Motor neuron (in vitro differentiated cells): ENCODE results near the gene BMX. TPM values are rescaled to one million over a fixed set of nuclear protein-coding genes. Genes with fewer than 3 reads are reported as not detected.

ENCODE experiments used
- ATAC-seq, 8 experiments: fragments of 200-7000 bp; cut with Tn5 transposase; replicated peaks in 6 of 8; 2 replicates each; pipeline ENCODE4 v1.8.0; 2021; ENCODE audit warnings: mild to moderate bottlenecking in 8 of 8, moderate library complexity in 8 of 8
- H3K27ac ChIP-seq, 2 donors: fragments of 250-450 bp; sonication (Bioruptor Pico); 2 replicates each; pipeline ENCODE4 v1.9.0; 2021; ENCODE audit warnings: antibody characterized with exemption in 2 of 2, mild to moderate bottlenecking in 2 of 2, moderate library complexity in 1 of 2
- H3K4me1 ChIP-seq, 2 donors: fragments of 250-450 bp; sonication (Bioruptor Pico); replicated peaks in 1 of 2; 2 replicates each; pipeline ENCODE4 v1.6.1; 2021; ENCODE audit warnings: antibody characterized with exemption in 2 of 2, mild to moderate bottlenecking in 2 of 2, moderate library complexity in 1 of 2
- H3K4me3 ChIP-seq, 5 donors: fragments of 250-450 bp; sonication (Bioruptor Pico); 2 replicates each; pipeline ENCODE4 v1.9.0; 2021; ENCODE audit warnings: antibody characterized with exemption in 5 of 5, mild to moderate bottlenecking in 5 of 5, moderate library complexity in 4 of 5
- WGBS, 10 experiments: fragments of 450-650 bp; shearing (Covaris generic); methylation state at CpG; one replicate each; pipeline ENCODE4 v1.0.0; 2022; 5-methylcytosine and 5-hydroxymethylcytosine counted together
- in situ Hi-C, 9 experiments: fragments of 400-800 bp; cut with MboI; loops; one replicate each; pipeline ENCODE4 v1.15.0; 2021; ENCODE audit warnings: low sequenced_read_pairs in 9 of 9, low pct_unique_long_range_greater_than_20kb in 2 of 9; ENCODE audit not compliant: unreplicated experiment in 9 of 9
- total RNA-seq, 8 experiments: library from RNA; unstranded; fragments of 300-600 nt; gene quantifications; 2 replicates each; pipeline versions ENCODE4 v1.2.3 to v1.2.4, GENCODE V29; 2022

BMX gene
- total RNA-seq, 8 experiments from 2014 or later = 0.05 to 1.4 (median 0.18) TPM; not detected in 4

- no peak overlapping the region for H3K4me3 ChIP-seq
- ATAC-seq = peak in 2 of 8 experiments; percentile 27 to 91
- 70 to 100% (median 80%) methylated on average over 1 to 3 of the region's 3 CpGs; no CpG with 5 or more reads in 5 of the 10 experiments for WGBS, 10 experiments
- no peak overlapping the region for H3K27ac ChIP-seq
- peaks cover 0 to 4% of the 10 kb centered on the region in 2 donors for H3K4me1 ChIP-seq
- in situ Hi-C loops = no loop called here
Observed at GRCh38 chrX:15560924-15561323, 60.3 kb downstream of the BMX start.

- Histone ChIP-seq H3K27ac (no peak overlapping the region), H3K4me3 (no peak overlapping the region), H3K4me1 (peaks cover 0 to 4% of the 10 kb centered on the region in 2 donors)
- in situ Hi-C loops = no loop called here
- no peak for ATAC-seq
- WGBS, 10 experiments = 11 to 89% (median 78%) methylated on average over 1 to 6 of the region's 7 CpGs; no CpG with 5 or more reads in 6 of the 10 experiments
Observed at GRCh38 chrX:15563056-15563455, 62.4 kb downstream of the BMX start.

- Histone ChIP-seq H3K4me3 (no peak overlapping the region), H3K4me1 (peaks cover 0 to 4% of the 10 kb centered on the region in 2 donors), H3K27ac (no peak overlapping the region)
- in situ Hi-C loops = no loop called here
- 11 to 39% (median 17%) methylated on average over 1 to 4 of the region's 5 CpGs; no CpG with 5 or more reads in 7 of the 10 experiments for WGBS, 10 experiments
- peak in 7 of 8 experiments; percentile 33 to 99 (median 54) for ATAC-seq
Observed at GRCh38 chrX:15564981-15565579, 64.5 kb downstream of the BMX start.

GRCh38 chrX:15566244-15566643 is 65.6 kb downstream of the BMX start:
- no peak for ATAC-seq
- in situ Hi-C loops = no loop called here
- WGBS, 10 experiments = 60 to 80% methylated on average over 1 of the region's 1 CpG; no CpG with 5 or more reads in 8 of the 10 experiments
- Histone ChIP-seq H3K4me1 (peaks cover 0 to 4% of the 10 kb centered on the region in 2 donors), H3K4me3 (no peak overlapping the region), H3K27ac (no peak overlapping the region)

- Histone ChIP-seq H3K4me3 (no peak overlapping the region), H3K4me1 (peaks cover 0 to 4% of the 10 kb centered on the region in 2 donors), H3K27ac (no peak overlapping the region)
- WGBS, 10 experiments = 60% methylated on average over 1 of the region's 1 CpG; no CpG with 5 or more reads in 9 of the 10 experiments
- in situ Hi-C loops = no loop called here
- ATAC-seq = no peak
Observed at GRCh38 chrX:15567267-15567666, 66.7 kb downstream of the BMX start.

GRCh38 chrX:15567886-15568616 is 67.4 kb downstream of the BMX start:
- H3K27ac ChIP-seq = no peak overlapping the region
- peak in 2 of 8 experiments; percentile 30 to 31 for ATAC-seq
- in situ Hi-C loops = no loop called here
- H3K4me1 ChIP-seq = peaks cover 0 to 4% of the 10 kb centered on the region in 2 donors
- H3K4me3 ChIP-seq = no peak overlapping the region
- whole genome bisulfite sequencing, 10 experiments = 0 to 100% (median 22%) methylated on average over 1 to 5 of the region's 7 CpGs; no CpG with 5 or more reads in 4 of the 10 experiments

GRCh38 chrX:15570145-15570544 is 69.5 kb downstream of the BMX start:
- peaks cover 0 to 3% of the 10 kb centered on the region in 2 donors for H3K4me1 ChIP-seq
- no peak overlapping the region for H3K4me3 ChIP-seq
- in situ Hi-C loops = no loop called here
- H3K27ac ChIP-seq = no peak overlapping the region
- ATAC-seq = no peak
- WGBS, 10 experiments = 20 to 50% methylated on average over 1 of the region's 1 CpG; no CpG with 5 or more reads in 8 of the 10 experiments

GRCh38 chrX:15574017-15574416 is 73.4 kb downstream of the BMX start:
- in situ Hi-C loops = no loop called here
- Histone ChIP-seq H3K4me1 (no peaks in the 10 kb centered on the region), H3K4me3 (no peak overlapping the region), H3K27ac (no peak overlapping the region)
- 0 to 100% (median 92%) methylated on average over 1 of the region's 2 CpGs; no CpG with 5 or more reads in 6 of the 10 experiments for WGBS, 10 experiments
- no peak for ATAC-seq

- WGBS, 10 experiments = 0 to 67% (median 39%) methylated on average over 1 of the region's 1 CpG; no CpG with 5 or more reads in 6 of the 10 experiments
- Histone ChIP-seq H3K4me3 (no peak overlapping the region), H3K4me1 (no peaks in the 10 kb centered on the region), H3K27ac (no peak overlapping the region)
- ATAC-seq = peak in 1 of 8 experiments; percentile 15
- in situ Hi-C loops = no loop called here
Observed at GRCh38 chrX:15576019-15576418, 75.4 kb downstream of the BMX start.

- ATAC-seq = no peak
- in situ Hi-C loops = no loop called here
- no peaks in the 10 kb centered on the region for H3K4me1 ChIP-seq
- H3K27ac ChIP-seq = no peak overlapping the region
- 0 to 100% (median 43%) methylated on average over 1 to 5 of the region's 5 CpGs; no CpG with 5 or more reads in 5 of the 10 experiments for WGBS, 10 experiments
- no peak overlapping the region for H3K4me3 ChIP-seq
Observed at GRCh38 chrX:15579778-15580747, 79.5 kb downstream of the BMX start.

GRCh38 chrX:15594371-15594770 is 93.8 kb downstream of the BMX start:
- in situ Hi-C loops = no loop called here
- Histone ChIP-seq H3K27ac (no peak overlapping the region), H3K4me1 (no peaks in the 10 kb centered on the region), H3K4me3 (no peak overlapping the region)
- peak in 1 of 8 experiments; percentile 29 for ATAC-seq
- 0 to 29% (median 0%) methylated on average over 1 to 2 of the region's 2 CpGs; no CpG with 5 or more reads in 7 of the 10 experiments for WGBS, 10 experiments

GRCh38 chrX:15598026-15598425 is 97.4 kb downstream of the BMX start:
- no peak overlapping the region for H3K27ac ChIP-seq
- in situ Hi-C loops = no loop called here
- no peak overlapping the region for H3K4me3 ChIP-seq
- ATAC-seq = peak in 3 of 8 experiments; percentile 19 to 69 (median 50)
- 0 to 83% (median 77%) methylated on average over 2 to 3 of the region's 3 CpGs; no CpG with 5 or more reads in 5 of the 10 experiments for WGBS, 10 experiments
- no peaks in the 10 kb centered on the region for H3K4me1 ChIP-seq
